ENCODE data around the gene ETFBKMT. TPM values are rescaled to one million over a fixed set of nuclear protein-coding genes. Genes with fewer than 3 reads are reported as not detected.

ETFBKMT gene
- total RNA-seq, 1 experiment from 2014 or later, result 2.4 TPM

DNA sequence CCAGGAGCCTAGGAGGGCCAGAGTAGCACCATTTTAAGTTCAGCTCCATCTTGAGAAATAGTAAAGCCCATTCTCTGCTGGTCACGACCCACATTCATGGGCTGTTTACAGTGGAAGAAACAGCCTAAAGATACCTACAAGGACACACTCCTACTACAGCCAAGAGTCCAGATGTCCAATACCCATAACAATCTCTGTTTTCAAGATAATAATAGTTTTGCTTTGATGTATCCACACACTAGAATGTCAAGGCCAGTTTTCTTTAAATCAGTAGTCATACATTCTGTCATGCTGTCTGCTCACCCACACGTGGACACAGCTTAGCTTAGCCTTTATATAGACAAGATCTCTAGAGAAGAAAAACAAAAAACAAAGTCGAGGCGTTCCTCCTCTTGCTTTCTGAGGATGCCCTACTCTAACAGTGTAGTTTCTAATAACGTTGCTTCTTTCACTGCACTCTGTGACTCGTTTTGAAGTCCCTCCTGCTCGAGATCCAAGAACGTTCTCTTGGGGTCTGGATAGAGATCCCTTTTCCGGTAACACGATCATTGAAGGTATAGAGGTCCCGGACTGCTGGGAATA lies 17.9 kb upstream of the ETFBKMT start:
- H3K4me3 ChIP-seq, result no peak overlapping the region
- no peaks in the 10 kb centered on the region for H3F3A ChIP-seq (ENCODE audit: insufficient read depth, low read depth)
- H3K36me3 ChIP-seq (ENCODE audit: low read depth), result no peaks in the 10 kb centered on the region
- H3K27ac ChIP-seq, result no peak overlapping the region
- no peaks in the 10 kb centered on the region for H4K20me1 ChIP-seq (ENCODE audit: insufficient read depth)
- H3K27me3 ChIP-seq (ENCODE audit: insufficient read depth, low read depth), result no peaks in the 10 kb centered on the region
- 0 out of 2 replicates have a peak overlapping the region, but pooled peaks have one; percentile 12 for H2AFZ ChIP-seq
- H3K4me2 ChIP-seq, result no peak overlapping the region
- H3K9me2 ChIP-seq (ENCODE audit: insufficient read depth), result no peaks in the 10 kb centered on the region
- intact Hi-C loops (cut with micrococcal nuclease; ENCODE audit: unreplicated experiment), result no loop called here
- BruUV-seq (replicated peaks), result no TSS peak
- TF ChIP-seq CTCF (conservative IDR thresholded peaks at IDR 0.05), result no peak
- no peak for TF ChIP-seq EZH2 (IDR thresholded peaks at IDR 0.05; ENCODE audit: low read depth)
- H3K79me2 ChIP-seq (ENCODE audit: low read depth), result no peaks in the 10 kb centered on the region
- H3K4me1 ChIP-seq (replicated peaks; ENCODE audit: insufficient read depth), result no peaks in the 10 kb centered on the region
- CTCF ChIA-PET, result no interaction called here
- no peak for DNase-seq
- POLR2A ChIA-PET (ENCODE audit: unreplicated experiment), result no interaction called here
- H3K9me3 ChIP-seq (ENCODE audit: insufficient read depth, low read depth), result no peaks in the 10 kb centered on the region

DNA sequence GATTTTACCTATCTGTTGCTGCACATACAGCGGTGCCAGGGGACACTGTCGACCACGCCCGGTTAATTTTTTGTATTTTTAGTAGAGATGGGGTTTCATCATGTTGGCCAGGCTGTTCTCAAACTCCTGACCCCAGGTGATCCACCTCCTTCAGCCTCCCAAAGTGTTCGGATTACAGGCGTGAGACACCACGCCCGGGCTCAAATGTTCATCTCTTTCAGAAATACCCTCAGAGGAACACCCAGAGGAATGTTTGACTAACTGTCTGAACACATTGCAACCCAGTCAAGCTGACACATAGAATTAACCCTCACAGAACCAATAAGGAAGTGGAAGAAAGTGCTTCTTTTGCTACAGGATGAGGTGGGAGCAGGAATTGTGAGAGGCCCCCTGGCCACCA lies 15.0 kb upstream of the ETFBKMT start:
- H3K4me2 ChIP-seq, result no peak overlapping the region
- no peaks in the 10 kb centered on the region for H3K36me3 ChIP-seq (ENCODE audit: low read depth)
- no peak overlapping the region for H3K4me3 ChIP-seq
- H3K27me3 ChIP-seq (ENCODE audit: insufficient read depth, low read depth), result no peaks in the 10 kb centered on the region
- TF ChIP-seq CTCF (conservative IDR thresholded peaks at IDR 0.05), result no peak
- no peaks in the 10 kb centered on the region for H3F3A ChIP-seq (ENCODE audit: insufficient read depth, low read depth)
- H2AFZ ChIP-seq, result no peak overlapping the region
- no peaks in the 10 kb centered on the region for H3K79me2 ChIP-seq (ENCODE audit: low read depth)
- POLR2A ChIA-PET (ENCODE audit: unreplicated experiment), result interaction anchor here (0.6 kb wide), 1 partner anchor 670 kb away, joined by 11 read pairs; no protein-coding TSS in a partner anchor
- CTCF ChIA-PET, result no interaction called here
- no peak overlapping the region for H3K27ac ChIP-seq
- H3K4me1 ChIP-seq (replicated peaks; ENCODE audit: insufficient read depth), result no peaks in the 10 kb centered on the region
- H4K20me1 ChIP-seq (ENCODE audit: insufficient read depth), result no peaks in the 10 kb centered on the region
- no peaks in the 10 kb centered on the region for H3K9me2 ChIP-seq (ENCODE audit: insufficient read depth)
- intact Hi-C loops (cut with micrococcal nuclease; ENCODE audit: unreplicated experiment), result no loop called here
- no peak for DNase-seq
- H3K9me3 ChIP-seq (ENCODE audit: insufficient read depth, low read depth), result no peaks in the 10 kb centered on the region
- no TSS peak for BruUV-seq (replicated peaks)

DNA sequence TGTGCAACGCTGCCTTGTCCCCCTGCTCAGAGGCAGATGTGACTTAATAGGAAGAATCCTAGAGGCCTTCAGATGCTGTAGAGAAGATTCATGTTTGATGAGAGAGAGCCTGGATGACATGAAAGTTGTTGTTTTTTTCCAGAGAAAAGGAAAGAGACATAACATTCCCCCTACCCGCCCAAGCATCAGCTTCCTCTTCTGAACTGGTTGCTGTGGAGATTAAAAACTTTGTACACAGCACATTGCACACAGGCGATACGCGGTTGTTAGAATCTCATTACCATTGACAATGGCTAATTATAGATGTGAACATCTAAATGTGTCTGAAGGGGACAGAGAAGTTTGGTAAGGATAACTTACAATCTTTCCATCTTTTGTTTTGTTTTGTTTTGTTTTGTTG lies 13.6 kb upstream of the ETFBKMT start:
- H3K4me1 ChIP-seq (replicated peaks; ENCODE audit: insufficient read depth), result no peaks in the 10 kb centered on the region
- no peak for DNase-seq
- H3K9me2 ChIP-seq (ENCODE audit: insufficient read depth), result no peaks in the 10 kb centered on the region
- no peaks in the 10 kb centered on the region for H3K79me2 ChIP-seq (ENCODE audit: low read depth)
- H3K36me3 ChIP-seq (ENCODE audit: low read depth), result no peaks in the 10 kb centered on the region
- no peak overlapping the region for H3K4me2 ChIP-seq
- H4K20me1 ChIP-seq (ENCODE audit: insufficient read depth), result no peaks in the 10 kb centered on the region
- H3K27me3 ChIP-seq (ENCODE audit: insufficient read depth, low read depth), result no peaks in the 10 kb centered on the region
- H3K27ac ChIP-seq, result no peak overlapping the region
- H3F3A ChIP-seq (ENCODE audit: insufficient read depth, low read depth), result no peaks in the 10 kb centered on the region
- no TSS peak for BruUV-seq (replicated peaks)
- no peaks in the 10 kb centered on the region for H3K9me3 ChIP-seq (ENCODE audit: insufficient read depth, low read depth)
- ChIA-PET CTCF (interaction anchor here (0.6 kb wide), 1 partner anchor 242 kb away, joined by 4 read pairs; no protein-coding TSS in a partner anchor), POLR2A (ENCODE audit: unreplicated experiment) (interaction anchor here (0.6 kb wide), 1 partner anchor 1097 kb away, joined by 5 read pairs; no protein-coding TSS in a partner anchor)
- H3K4me3 ChIP-seq, result no peak overlapping the region
- no peak for TF ChIP-seq EZH2 (IDR thresholded peaks at IDR 0.05; ENCODE audit: low read depth)
- TF ChIP-seq CTCF (conservative IDR thresholded peaks at IDR 0.05), result no peak
- intact Hi-C loops (cut with micrococcal nuclease; ENCODE audit: unreplicated experiment), result no loop called here
- no peak overlapping the region for H2AFZ ChIP-seq
